Vagina (tissue), 2 donors: ENCODE measurements around the gene PHOSPHO2.

Source experiments
- POLR2A ChIP-seq, 2 donors: fragments of 450-650 bp; IDR thresholded peaks; one replicate each; pipeline ENCODE4 v1.6.1; 2017; ENCODE audit warnings: antibody characterized with exemption in 2 of 2, mild to moderate bottlenecking in 2 of 2, moderate library complexity in 2 of 2
- POLR2AphosphoS5 ChIP-seq, 2 donors: sonication (generic); formaldehyde crosslinking; IDR thresholded peaks; one replicate each; pipeline ENCODE4 v1.9.0; 2017; ENCODE audit warnings: antibody characterized with exemption in 2 of 2, mild to moderate bottlenecking in 2 of 2, low read depth in 1 of 2; ENCODE audit not compliant: insufficient read depth in 1 of 2
- TF ChIP-seq, protein P1 (sequence below), 3 experiments: fragments of 450-650 bp in 2 of 3; fragments of 200-600 bp in 1 of 3; sonication (generic) in 1 of 3; IDR thresholded peaks; one replicate each; pipeline ENCODE4 v1.5.1; 2017 to 2019; ENCODE audit warnings: antibody characterized with exemption in 3 of 3, mild to moderate bottlenecking in 2 of 3, moderate library complexity in 2 of 3

DNA sequence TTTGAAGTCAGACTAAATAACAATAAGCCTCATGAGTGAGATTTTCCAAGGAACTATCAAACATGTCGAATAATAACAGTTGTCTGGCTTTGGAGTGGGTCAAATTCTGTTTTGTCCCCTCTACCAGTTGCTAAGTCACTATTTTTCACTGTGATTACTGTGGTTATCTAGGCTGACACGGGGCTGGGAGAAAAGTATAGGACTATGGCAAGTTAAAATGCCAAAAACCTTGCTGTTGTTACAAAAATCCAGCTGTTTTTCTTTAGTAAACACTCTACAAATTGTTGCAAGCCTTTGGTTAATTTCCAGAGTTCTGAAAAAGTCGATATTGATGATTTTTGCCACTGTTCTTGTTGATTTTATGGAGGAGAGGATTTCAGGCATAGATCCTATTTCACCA lies 1.6 kb upstream of the PHOSPHO2 start:
- TF ChIP-seq POLR2A (IDR thresholded peaks at IDR 0.05) = no peak
- TF ChIP-seq, protein P1, sequence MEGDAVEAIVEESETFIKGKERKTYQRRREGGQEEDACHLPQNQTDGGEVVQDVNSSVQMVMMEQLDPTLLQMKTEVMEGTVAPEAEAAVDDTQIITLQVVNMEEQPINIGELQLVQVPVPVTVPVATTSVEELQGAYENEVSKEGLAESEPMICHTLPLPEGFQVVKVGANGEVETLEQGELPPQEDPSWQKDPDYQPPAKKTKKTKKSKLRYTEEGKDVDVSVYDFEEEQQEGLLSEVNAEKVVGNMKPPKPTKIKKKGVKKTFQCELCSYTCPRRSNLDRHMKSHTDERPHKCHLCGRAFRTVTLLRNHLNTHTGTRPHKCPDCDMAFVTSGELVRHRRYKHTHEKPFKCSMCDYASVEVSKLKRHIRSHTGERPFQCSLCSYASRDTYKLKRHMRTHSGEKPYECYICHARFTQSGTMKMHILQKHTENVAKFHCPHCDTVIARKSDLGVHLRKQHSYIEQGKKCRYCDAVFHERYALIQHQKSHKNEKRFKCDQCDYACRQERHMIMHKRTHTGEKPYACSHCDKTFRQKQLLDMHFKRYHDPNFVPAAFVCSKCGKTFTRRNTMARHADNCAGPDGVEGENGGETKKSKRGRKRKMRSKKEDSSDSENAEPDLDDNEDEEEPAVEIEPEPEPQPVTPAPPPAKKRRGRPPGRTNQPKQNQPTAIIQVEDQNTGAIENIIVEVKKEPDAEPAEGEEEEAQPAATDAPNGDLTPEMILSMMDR (IDR thresholded peaks at IDR 0.05) = no peak
- no peak for TF ChIP-seq POLR2AphosphoS5 (IDR thresholded peaks at IDR 0.05; ENCODE audit: insufficient read depth in 1 of 2, low read depth in 1 of 2)
